HG02642 (cell line): ENCODE data around the gene DHRS7B.
"Not testable (repeated sequence)": the region's sequence is repeated elsewhere in the genome, so short reads cannot be mapped to it uniquely, and the experiment has no call there.

Experiments used
- ATAC-seq: cut with Tn5 transposase; IDR thresholded peaks from one replicate; pipeline ENCODE4 v1.9.1; 2021; ENCODE audit warnings: mild to moderate bottlenecking; ENCODE audit not compliant: unreplicated experiment, poor library complexity

The DHRS7B gene

GRCh38 chr17:21126645-21127508, at the start of gene DHRS7B:
Gene DHRS7B (plus strand): TSS chr17:21126964. CDS start chr17:21126972, 8 bp downstream.
- ATAC-seq = peak; percentile 96

- no peak for ATAC-seq
Measured at GRCh38 chr17:21077281-21077680, 49.5 kb upstream of the DHRS7B start.

GRCh38 chr17:21078016-21078780, 48.6 kb upstream of the DHRS7B start:
- no peak for ATAC-seq

GRCh38 chr17:21079196-21079595, 47.6 kb upstream of the DHRS7B start:
- no peak for ATAC-seq

- no peak for ATAC-seq
Measured at GRCh38 chr17:21082001-21082436, 44.7 kb upstream of the DHRS7B start.

GRCh38 chr17:21085280-21085679, 41.5 kb upstream of the DHRS7B start:
- ATAC-seq = not testable (repeated sequence)

- ATAC-seq = no peak
Measured at GRCh38 chr17:21085707-21086106, 41.1 kb upstream of the DHRS7B start.

GRCh38 chr17:21089145-21089544, 37.6 kb upstream of the DHRS7B start:
- no peak for ATAC-seq

- ATAC-seq = no peak
Measured at GRCh38 chr17:21089933-21090901, 36.5 kb upstream of the DHRS7B start.

GRCh38 chr17:21090902-21091618, 35.7 kb upstream of the DHRS7B start:
- no peak for ATAC-seq

- no peak for ATAC-seq
Measured at GRCh38 chr17:21094298-21094704, 32.5 kb upstream of the DHRS7B start.

- no peak for ATAC-seq
Measured at GRCh38 chr17:21095735-21096134, 31.0 kb upstream of the DHRS7B start.

GRCh38 chr17:21096874-21097273, 29.9 kb upstream of the DHRS7B start:
- no peak for ATAC-seq

GRCh38 chr17:21098934-21099689, 27.7 kb upstream of the DHRS7B start:
- ATAC-seq = peak; percentile 97

- ATAC-seq = no peak
Measured at GRCh38 chr17:21100636-21101035, 26.1 kb upstream of the DHRS7B start.

- no peak for ATAC-seq
Measured at GRCh38 chr17:21104608-21105007, 22.2 kb upstream of the DHRS7B start.

- ATAC-seq = no peak
Measured at GRCh38 chr17:21105064-21105894, 21.5 kb upstream of the DHRS7B start.

GRCh38 chr17:21106316-21106715, 20.4 kb upstream of the DHRS7B start:
- no peak for ATAC-seq
